ENCODE measurements around the gene LRRC56.

GRCh38 chr11:577611-577894 lies 40.2 kb downstream of the LRRC56 start:
- TF ChIP-seq CTCF (IDR thresholded peaks at IDR 0.05; ENCODE audit: insufficient read depth, low read length) (no peak), GABPA (IDR thresholded peaks at IDR 0.05; ENCODE audit: low read depth) (no peak), REST (IDR thresholded peaks at IDR 0.05; ENCODE audit: insufficient replicate concordance, low read depth) (no peak), POLR2AphosphoS5 (IDR thresholded peaks at IDR 0.05; ENCODE audit: low read depth) (no peak)

Data from HL-60 (cell line).